Tibial nerve (tissue), 4 donors: ENCODE data around the gene FGF14. TPM values are rescaled to one million over a fixed set of nuclear protein-coding genes. Genes with fewer than 3 reads are reported as not detected.

Source experiments
- DNase-seq, 2 donors: peaks; one replicate each; pipeline ENCODE4 v3.0.0-alpha.2; 2019; ENCODE audit warnings: low spot score in 2 of 2
- H3K27ac ChIP-seq, 4 donors: fragments of 200-600 bp; sonication (generic) in 3 of 4; one replicate each; pipeline ENCODE4 v1.5.1; 2017 to 2019; ENCODE audit warnings: mild to moderate bottlenecking in 1 of 4
- H3K27me3 ChIP-seq, 2 donors: fragments of 200-600 bp; sonication (generic) in 1 of 2; one replicate each; pipeline versions ENCODE4 v1.5.1 to v1.6.0; 2017 to 2019
- H3K36me3 ChIP-seq, 3 donors: fragments of 200-600 bp; sonication (generic); one replicate each; pipeline ENCODE4 v1.5.1; 2018 to 2019
- H3K4me1 ChIP-seq, 4 donors: fragments of 200-600 bp; sonication (generic) in 3 of 4; one replicate each; pipeline ENCODE4 v1.5.1; 2017 to 2019
- H3K4me3 ChIP-seq, 4 donors: fragments of 200-600 bp; sonication (generic) in 3 of 4; one replicate each; pipeline ENCODE4 v1.5.1; 2017 to 2019; ENCODE audit warnings: mild to moderate bottlenecking in 1 of 4, moderate library complexity in 1 of 4
- H3K9me3 ChIP-seq, 4 donors: fragments of 200-600 bp; sonication (generic) in 3 of 4; one replicate each; pipeline ENCODE4 v1.5.1; 2017 to 2019
- CTCF ChIP-seq, 5 experiments: fragments of 200-600 bp in 3 of 5; fragments of 450-650 bp in 2 of 5; sonication (generic) in 3 of 5; IDR thresholded peaks; one replicate each; pipeline ENCODE4 v1.5.1; 2016 to 2019; ENCODE audit warnings: antibody characterized with exemption in 5 of 5, mild to moderate bottlenecking in 3 of 5, moderate library complexity in 2 of 5
- EP300 ChIP-seq, 2 donors: sonication (generic); formaldehyde crosslinking; IDR thresholded peaks; one replicate each; pipeline ENCODE4 v1.6.1; 2017; ENCODE audit warnings: antibody characterized with exemption in 2 of 2, mild to moderate bottlenecking in 1 of 2
- POLR2A ChIP-seq, 2 donors: fragments of 450-650 bp; IDR thresholded peaks; one replicate each; pipeline ENCODE4 v1.6.1; 2017; ENCODE audit warnings: antibody characterized with exemption in 2 of 2, mild to moderate bottlenecking in 2 of 2, moderate library complexity in 2 of 2
- WGBS, 2 donors: methylation state at CpG; one replicate each; pipeline ENCODE4 v1.1.5; 2018; 5-methylcytosine and 5-hydroxymethylcytosine counted together
- total RNA-seq, 4 donors: library from RNA; depleted of rRNA; stranded (reverse); fragments of >200 nt; gene quantifications; one replicate each; pipeline ENCODE4 v1.1.0, GENCODE V29; 2016

Gene FGF14
- total RNA-seq, 4 donors from 2014 or later = 0.20 to 2.1 (median 0.21) TPM; not detected in 1

- Histone ChIP-seq H3K4me3 (no peak overlapping the region), H3K27ac (no peak overlapping the region), H3K9me3 (no peaks in the 10 kb centered on the region), H3K36me3 (no peaks in the 10 kb centered on the region), H3K27me3 (no peaks in the 10 kb centered on the region), H3K4me1 (peaks cover 0 to 4% (median 0%) of the 10 kb centered on the region in 4 donors)
- TF ChIP-seq EP300 (IDR thresholded peaks at IDR 0.05) (peak in 1 of 2 donors; percentile 39), POLR2A (IDR thresholded peaks at IDR 0.05) (no peak), CTCF (IDR thresholded peaks at IDR 0.05) (no peak)
- no peak for DNase-seq
- WGBS, 2 donors = 61 to 66% methylated on average over 6 of the region's 6 CpGs
Observed at GRCh38 chr13:101706651-101707050, 695.2 kb downstream of the FGF14 start.

- Histone ChIP-seq H3K4me1 (peaks cover 0 to 8% (median 0%) of the 10 kb centered on the region in 4 donors), H3K27ac (no peak overlapping the region), H3K36me3 (no peaks in the 10 kb centered on the region), H3K4me3 (no peak overlapping the region), H3K9me3 (no peaks in the 10 kb centered on the region), H3K27me3 (no peaks in the 10 kb centered on the region)
- 68 to 79% methylated on average over 3 of the region's 3 CpGs for WGBS, 2 donors
- TF ChIP-seq EP300 (IDR thresholded peaks at IDR 0.05) (no peak), CTCF (IDR thresholded peaks at IDR 0.05) (no peak), POLR2A (IDR thresholded peaks at IDR 0.05) (no peak)
- DNase-seq = no peak
Observed at GRCh38 chr13:101703838-101704237, 698.0 kb downstream of the FGF14 start.

GRCh38 chr13:101703081-101703480, 698.8 kb downstream of the FGF14 start:
- no peaks in the 10 kb centered on the region for H3K9me3 ChIP-seq
- no peaks in the 10 kb centered on the region for H3K27me3 ChIP-seq
- TF ChIP-seq EP300 (IDR thresholded peaks at IDR 0.05) = no peak
- no peak for TF ChIP-seq POLR2A (IDR thresholded peaks at IDR 0.05)
- TF ChIP-seq CTCF (IDR thresholded peaks at IDR 0.05) = no peak
- peaks cover 0 to 8% (median 0%) of the 10 kb centered on the region in 4 donors for H3K4me1 ChIP-seq
- no peak overlapping the region for H3K4me3 ChIP-seq
- H3K36me3 ChIP-seq = no peaks in the 10 kb centered on the region
- H3K27ac ChIP-seq = no peak overlapping the region
- DNase-seq = no peak
- WGBS, 2 donors = 90 to 97% methylated on average over 1 of the region's 1 CpG

- peak in 1 of 2 donors; percentile 50 for DNase-seq
- Histone ChIP-seq H3K4me3 (no peak overlapping the region), H3K27ac (peak overlapping the region in 3 of 4 donors; percentile 58 to 81 (median 80)), H3K27me3 (no peaks in the 10 kb centered on the region), H3K4me1 (peaks cover 0 to 8% (median 0%) of the 10 kb centered on the region in 4 donors), H3K9me3 (no peaks in the 10 kb centered on the region), H3K36me3 (no peaks in the 10 kb centered on the region)
- TF ChIP-seq EP300 (IDR thresholded peaks at IDR 0.05) (peak in 1 of 2 donors; percentile 77), POLR2A (IDR thresholded peaks at IDR 0.05) (no peak)
- WGBS, 2 donors = 66 to 72% methylated on average over 3 of the region's 3 CpGs
Observed at GRCh38 chr13:101700598-101700997, 701.2 kb downstream of the FGF14 start.

- no peak for DNase-seq
- Histone ChIP-seq H3K4me3 (no peak overlapping the region), H3K36me3 (no peaks in the 10 kb centered on the region), H3K9me3 (no peaks in the 10 kb centered on the region), H3K4me1 (peaks cover 0 to 8% (median 0%) of the 10 kb centered on the region in 4 donors), H3K27ac (peak overlapping the region in 1 of 4 donors; percentile 49), H3K27me3 (no peaks in the 10 kb centered on the region)
- TF ChIP-seq POLR2A (IDR thresholded peaks at IDR 0.05) (no peak), CTCF (IDR thresholded peaks at IDR 0.05) (no peak), EP300 (IDR thresholded peaks at IDR 0.05) (no peak)
- WGBS, 2 donors = 74 to 82% methylated on average over 2 of the region's 2 CpGs
Observed at GRCh38 chr13:101698400-101698799, 703.4 kb downstream of the FGF14 start.

- Histone ChIP-seq H3K9me3 (no peaks in the 10 kb centered on the region), H3K4me3 (no peak overlapping the region), H3K27ac (peak overlapping the region in 1 of 4 donors; percentile 49), H3K36me3 (no peaks in the 10 kb centered on the region), H3K27me3 (no peaks in the 10 kb centered on the region), H3K4me1 (peaks cover 0 to 8% (median 0%) of the 10 kb centered on the region in 4 donors)
- TF ChIP-seq EP300 (IDR thresholded peaks at IDR 0.05) = no peak
- no peak for TF ChIP-seq CTCF (IDR thresholded peaks at IDR 0.05)
- no peak for TF ChIP-seq POLR2A (IDR thresholded peaks at IDR 0.05)
- no peak for DNase-seq
- 58 to 72% methylated on average over 3 of the region's 3 CpGs for WGBS, 2 donors
Observed at GRCh38 chr13:101697745-101698144, 704.1 kb downstream of the FGF14 start.
